Coronary artery (tissue), 2 donors: ENCODE measurements around the gene ANKRD28.

Experiments used
- DNase-seq: peaks from one replicate; pipeline ENCODE4 v3.0.0-alpha.2; 2017; ENCODE audit warnings: low spot score
- H3K27ac ChIP-seq, 2 donors: fragments of 200-600 bp; sonication (generic); one replicate each; pipeline ENCODE4 v1.5.1; 2016 to 2019
- H3K4me3 ChIP-seq: fragments of 200-600 bp; sonication (generic); 2 replicates; pipeline ENCODE4 v1.5.1; 2016; ENCODE audit warnings: mild to moderate bottlenecking, moderate library complexity
- TF ChIP-seq, protein P1 (sequence below): fragments of 200-600 bp; sonication (generic); IDR thresholded peaks from one replicate; pipeline ENCODE4 v1.5.1; 2019; ENCODE audit warnings: antibody characterized with exemption

The ANKRD28 gene

DNA sequence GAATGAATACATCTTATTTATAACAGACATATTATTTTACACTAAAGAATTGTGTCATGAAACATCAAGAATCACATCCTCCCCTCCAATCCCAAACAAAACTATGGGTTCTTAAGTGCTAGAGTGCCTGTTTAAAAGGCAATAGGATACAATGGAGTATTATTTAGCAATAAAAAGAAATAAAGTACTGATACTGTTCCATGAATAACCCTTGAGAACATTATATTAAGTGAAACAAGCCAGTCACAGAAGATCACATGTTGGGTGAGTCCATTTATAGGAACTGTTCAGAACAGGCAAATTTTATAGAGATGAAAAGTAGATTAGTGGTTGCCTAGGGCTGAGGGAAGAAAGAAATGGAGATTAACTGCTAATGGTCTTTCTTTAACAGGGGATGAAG is 86.5 kb downstream of the ANKRD28 start:
- Histone ChIP-seq H3K27ac (no peak overlapping the region), H3K4me3 (no peak overlapping the region)
- TF ChIP-seq, protein P1, sequence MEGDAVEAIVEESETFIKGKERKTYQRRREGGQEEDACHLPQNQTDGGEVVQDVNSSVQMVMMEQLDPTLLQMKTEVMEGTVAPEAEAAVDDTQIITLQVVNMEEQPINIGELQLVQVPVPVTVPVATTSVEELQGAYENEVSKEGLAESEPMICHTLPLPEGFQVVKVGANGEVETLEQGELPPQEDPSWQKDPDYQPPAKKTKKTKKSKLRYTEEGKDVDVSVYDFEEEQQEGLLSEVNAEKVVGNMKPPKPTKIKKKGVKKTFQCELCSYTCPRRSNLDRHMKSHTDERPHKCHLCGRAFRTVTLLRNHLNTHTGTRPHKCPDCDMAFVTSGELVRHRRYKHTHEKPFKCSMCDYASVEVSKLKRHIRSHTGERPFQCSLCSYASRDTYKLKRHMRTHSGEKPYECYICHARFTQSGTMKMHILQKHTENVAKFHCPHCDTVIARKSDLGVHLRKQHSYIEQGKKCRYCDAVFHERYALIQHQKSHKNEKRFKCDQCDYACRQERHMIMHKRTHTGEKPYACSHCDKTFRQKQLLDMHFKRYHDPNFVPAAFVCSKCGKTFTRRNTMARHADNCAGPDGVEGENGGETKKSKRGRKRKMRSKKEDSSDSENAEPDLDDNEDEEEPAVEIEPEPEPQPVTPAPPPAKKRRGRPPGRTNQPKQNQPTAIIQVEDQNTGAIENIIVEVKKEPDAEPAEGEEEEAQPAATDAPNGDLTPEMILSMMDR, result no peak
- DNase-seq, result no peak

DNA sequence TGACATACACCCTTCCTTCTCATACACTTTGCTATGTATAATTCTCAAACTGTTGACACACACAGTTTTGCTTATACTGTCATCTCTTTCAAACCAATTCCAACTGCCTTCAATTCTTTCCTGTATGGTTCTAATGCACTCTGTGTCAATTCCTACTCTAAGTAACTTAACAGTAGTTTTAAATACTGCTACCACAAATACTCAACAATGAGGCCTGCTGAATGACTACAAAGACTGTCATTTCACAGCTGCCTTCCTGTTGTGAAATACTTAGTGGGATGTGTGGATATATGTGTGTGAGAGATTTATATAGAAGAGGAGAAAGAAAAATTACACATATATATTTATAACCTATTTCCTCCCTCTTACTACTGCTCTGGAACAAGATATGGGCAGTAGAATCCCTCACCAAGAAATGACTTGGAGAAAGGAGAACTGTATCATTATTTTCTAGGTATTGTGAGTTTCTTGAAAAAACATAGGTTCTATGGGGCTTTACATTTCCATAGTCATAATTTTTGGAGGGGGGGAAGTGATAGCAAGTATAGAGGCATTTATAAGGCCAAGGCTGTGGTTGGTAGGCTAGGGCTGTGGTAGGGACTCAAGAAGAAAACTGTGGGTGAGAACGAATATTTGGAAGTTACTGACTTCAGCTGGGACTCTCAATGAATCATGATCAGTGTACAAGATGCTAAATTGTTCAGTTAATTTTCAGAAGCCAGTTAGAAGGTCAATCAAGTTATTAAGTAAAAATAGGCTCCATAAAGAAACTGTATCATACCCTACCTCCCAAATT is 88.7 kb downstream of the ANKRD28 start:
- no peak for DNase-seq
- TF ChIP-seq, protein P1, result no peak
- Histone ChIP-seq H3K27ac (no peak overlapping the region), H3K4me3 (no peak overlapping the region)

DNA sequence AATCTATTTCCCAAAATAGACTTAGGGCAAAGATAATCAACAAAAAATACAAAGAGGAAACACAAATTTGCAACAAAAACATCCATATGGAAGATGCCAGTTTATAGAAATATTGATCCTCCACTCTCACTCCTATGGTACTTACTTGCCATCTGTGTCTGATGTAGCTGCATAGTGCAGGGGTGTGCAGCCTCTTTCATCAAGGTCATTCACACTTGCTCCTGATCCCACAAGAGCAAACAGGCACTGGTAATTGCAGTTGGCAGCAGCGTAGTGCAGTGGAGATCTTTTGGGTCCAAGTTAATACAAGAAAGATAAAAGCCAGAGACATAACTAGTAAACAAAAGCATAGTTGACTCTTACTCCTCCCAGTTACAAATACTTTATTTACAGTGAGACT is 90.0 kb downstream of the ANKRD28 start:
- Histone ChIP-seq H3K27ac (no peak overlapping the region), H3K4me3 (no peak overlapping the region)
- DNase-seq, result no peak
- TF ChIP-seq, protein P1, result no peak

DNA sequence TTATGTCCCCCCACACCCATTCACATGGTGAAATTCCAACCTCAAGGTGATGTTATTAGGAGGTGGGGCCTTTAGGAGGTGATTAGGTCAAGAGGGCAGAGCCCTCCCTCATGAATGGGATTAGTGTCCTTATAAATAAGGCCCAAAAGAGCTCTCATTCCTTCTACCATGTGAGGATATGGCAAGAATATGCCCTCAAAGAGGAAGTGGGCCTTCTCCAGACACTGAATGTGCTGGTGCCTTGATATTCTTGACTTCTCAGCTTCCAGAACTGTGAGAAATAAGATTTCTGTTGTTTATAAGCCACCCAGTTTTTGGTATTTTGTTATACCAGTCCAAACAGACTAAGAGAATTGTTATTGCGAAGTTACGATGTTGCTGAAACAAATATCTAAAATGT is 94.4 kb downstream of the ANKRD28 start:
- no peak overlapping the region for H3K27ac ChIP-seq
- no peak overlapping the region for H3K4me3 ChIP-seq
- DNase-seq, result no peak
- TF ChIP-seq, protein P1, result no peak

DNA sequence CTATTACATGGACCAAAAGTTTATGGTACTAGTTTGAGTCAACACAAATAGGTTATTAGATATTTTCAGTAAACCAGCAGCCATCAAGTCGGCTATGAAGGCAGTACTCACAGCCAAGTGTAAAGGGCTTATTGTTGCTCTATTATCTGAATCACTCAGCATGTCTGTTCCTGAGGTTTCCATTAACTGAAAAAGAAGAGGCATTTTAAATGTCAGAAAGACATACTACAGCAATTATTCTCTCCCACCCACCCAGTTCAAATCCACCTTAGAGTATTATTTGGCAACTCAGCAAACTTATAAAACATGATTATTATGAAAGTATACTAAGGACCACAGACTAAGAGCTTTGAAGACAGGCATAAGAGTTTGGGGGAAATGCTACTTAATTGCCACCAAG is 103.2 kb downstream of the ANKRD28 start:
- TF ChIP-seq, protein P1, result no peak
- DNase-seq, result no peak
- Histone ChIP-seq H3K4me3 (no peak overlapping the region), H3K27ac (no peak overlapping the region)

DNA sequence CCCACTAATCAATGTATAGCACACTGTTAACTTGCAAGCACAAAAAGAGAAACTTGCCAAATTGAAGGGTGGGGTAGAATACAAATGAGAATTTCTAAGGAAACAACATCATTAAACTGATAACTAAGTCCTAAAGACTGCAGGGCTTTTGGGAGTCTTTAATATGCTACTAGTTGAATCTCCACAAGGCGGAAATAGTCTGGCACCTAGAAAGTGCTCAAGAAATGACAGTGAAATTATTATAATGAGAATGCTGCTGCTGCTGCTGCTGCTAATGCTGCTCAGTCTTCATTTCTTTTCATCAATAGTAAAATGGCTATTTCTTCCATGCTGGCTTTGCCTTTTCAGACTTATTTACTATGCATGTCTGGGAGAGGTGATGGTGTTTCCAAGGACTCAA is 104.4 kb downstream of the ANKRD28 start:
- TF ChIP-seq, protein P1, result no peak
- no peak for DNase-seq
- no peak overlapping the region for H3K27ac ChIP-seq
- no peak overlapping the region for H3K4me3 ChIP-seq

DNA sequence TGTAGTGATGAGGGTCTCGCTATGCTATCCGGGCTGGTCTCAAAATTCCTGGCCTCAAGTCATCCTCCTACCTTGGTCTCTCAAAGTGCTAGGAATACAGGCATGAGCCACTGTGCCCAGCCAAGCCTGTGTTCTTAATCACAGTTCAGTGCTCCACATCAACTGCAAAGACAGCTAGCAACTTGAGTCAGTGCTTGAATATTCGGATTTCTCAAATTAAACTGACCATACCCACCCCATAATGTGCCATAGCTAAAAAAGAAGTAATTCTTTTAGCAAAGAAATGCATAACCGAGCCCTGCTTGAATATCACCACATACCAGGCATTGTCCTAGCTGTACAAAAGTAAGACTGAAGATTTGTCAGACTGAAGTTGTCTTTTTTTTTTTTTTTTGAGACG is 107.0 kb downstream of the ANKRD28 start:
- Histone ChIP-seq H3K4me3 (no peak overlapping the region), H3K27ac (no peak overlapping the region)
- TF ChIP-seq, protein P1, result no peak
- no peak for DNase-seq
